Neuronal stem cell (in vitro differentiated cells): ENCODE data around the gene KMT2A.

Experiments used
- DNase-seq: peaks from one replicate; pipeline ENCODE4 v3.0.0-alpha.2; 2013; ENCODE audit warnings: low spot score
- H2AFZ ChIP-seq: one replicate; pipeline ENCODE4 v1.6.1; 2013; ENCODE audit warnings: mild to moderate bottlenecking, low read length, inconsistent platforms
- H2AK5ac ChIP-seq: 2 replicates; pipeline ENCODE4 v1.6.1; 2013; ENCODE audit warnings: low read depth, mild to moderate bottlenecking, inconsistent platforms, low read length, moderate library complexity, mixed read lengths
- H2BK120ac ChIP-seq: 2 replicates; pipeline ENCODE4 v1.6.1; 2013; ENCODE audit warnings: low read depth, mild to moderate bottlenecking, inconsistent platforms, low read length, moderate library complexity, mixed read lengths
- H2BK12ac ChIP-seq: one replicate; pipeline ENCODE4 v1.6.1; 2013; ENCODE audit warnings: low read length, inconsistent platforms
- H2BK15ac ChIP-seq: 2 replicates; pipeline ENCODE4 v1.6.1; 2013; ENCODE audit warnings: mild to moderate bottlenecking, low read length, inconsistent platforms, mixed read lengths
- H2BK5ac ChIP-seq: one replicate; pipeline ENCODE4 v1.6.1; 2013; ENCODE audit warnings: inconsistent platforms, mild to moderate bottlenecking, low read length, moderate library complexity
- H3K14ac ChIP-seq: one replicate; pipeline ENCODE4 v1.6.1; 2013; ENCODE audit warnings: low read length, inconsistent platforms
- H3K18ac ChIP-seq: 2 replicates; pipeline ENCODE4 v1.6.1; 2013; ENCODE audit warnings: low read length, inconsistent platforms
- H3K23ac ChIP-seq: 2 replicates; pipeline ENCODE4 v1.6.1; 2013; ENCODE audit warnings: low read depth, mild to moderate bottlenecking, mixed read lengths, low read length, inconsistent platforms; ENCODE audit not compliant: poor library complexity
- H3K27ac ChIP-seq: replicated peaks from 3 replicates; pipeline ENCODE4 v1.5.1; 2013; ENCODE audit warnings: low read length, inconsistent platforms
- H3K27me3 ChIP-seq, 3 experiments: 2 replicates each; pipeline ENCODE4 v1.6.1; 2013; ENCODE audit warnings: low read length in 3 of 3, mild to moderate bottlenecking in 2 of 3, inconsistent platforms in 1 of 3, low read depth in 1 of 3, mixed read lengths in 1 of 3, moderate library complexity in 1 of 3; ENCODE audit not compliant: control insufficient read depth in 3 of 3, insufficient read depth in 3 of 3
- H3K36me3 ChIP-seq, 2 donors: replicated peaks in 1 of 2; 2 replicates each; pipeline ENCODE4 v1.6.1; 2013; ENCODE audit warnings: low read length in 2 of 2; ENCODE audit not compliant: control insufficient read depth in 2 of 2, insufficient read depth in 2 of 2
- H3K4ac ChIP-seq: 2 replicates; pipeline ENCODE4 v1.6.1; 2013; ENCODE audit warnings: inconsistent platforms, mild to moderate bottlenecking, low read length, moderate library complexity
- H3K4me1 ChIP-seq, 2 donors: 1 replicate in 1 of 2; 2 replicates in 1 of 2; pipeline ENCODE4 v1.6.1; 2013; ENCODE audit warnings: low read length in 2 of 2, low read depth in 1 of 2; ENCODE audit not compliant: control insufficient read depth in 2 of 2, insufficient read depth in 1 of 2
- H3K4me2 ChIP-seq: one replicate; pipeline ENCODE4 v1.6.1; 2013; ENCODE audit warnings: mild to moderate bottlenecking, low read length, inconsistent platforms; ENCODE audit not compliant: insufficient read depth, poor library complexity, severe bottlenecking
- H3K4me3 ChIP-seq, 2 donors: 2 replicates each; pipeline ENCODE4 v1.5.1; 2013; ENCODE audit warnings: low read length in 2 of 2, mild to moderate bottlenecking in 2 of 2, inconsistent platforms in 1 of 2, moderate library complexity in 1 of 2
- H3K79me1 ChIP-seq: one replicate; pipeline ENCODE4 v1.6.1; 2013; ENCODE audit warnings: low read depth, mild to moderate bottlenecking, inconsistent platforms, low read length, moderate library complexity
- H3K9ac ChIP-seq: one replicate; pipeline ENCODE4 v1.6.1; 2013; ENCODE audit warnings: mild to moderate bottlenecking, low read depth, low read length, inconsistent platforms; ENCODE audit not compliant: poor library complexity
- H3K9me3 ChIP-seq, 2 donors: replicated peaks in 1 of 2; 2 replicates each; pipeline versions ENCODE3 to v1.6.1; 2013; ENCODE audit warnings: low read length in 2 of 2, mild to moderate bottlenecking in 2 of 2, inconsistent platforms in 1 of 2, low read depth in 1 of 2, mixed read lengths in 1 of 2, moderate library complexity in 1 of 2; ENCODE audit not compliant: control insufficient read depth in 2 of 2, insufficient read depth in 1 of 2
- H4K8ac ChIP-seq: one replicate; pipeline ENCODE4 v1.6.1; 2013; ENCODE audit warnings: low read depth, mild to moderate bottlenecking, inconsistent platforms, low read length, moderate library complexity
- H4K91ac ChIP-seq: one replicate; pipeline ENCODE4 v1.6.1; 2013; ENCODE audit warnings: low read length, low read depth, mild to moderate bottlenecking, inconsistent platforms; ENCODE audit not compliant: poor library complexity
- WGBS, 2 donors: extraction: QIAGEN DNeasy Blood & Tissue Kit; methylation state at CpG; one replicate each; pipeline ENCODE4 v1.1.7; 2013; ENCODE audit warnings: missing lambda C conversion rate in 2 of 2, mixed read lengths in 1 of 2; ENCODE audit not compliant: insufficient read length in 2 of 2, insufficient replicate concordance in 1 of 2; ENCODE audit errors: extremely low coverage in 2 of 2; 5-methylcytosine and 5-hydroxymethylcytosine counted together

Gene KMT2A

GRCh38 chr11:118442908-118443589 lies 6.8 kb downstream of the KMT2A start:
- Histone ChIP-seq H3K18ac (no peak overlapping the region), H3K14ac (no peak overlapping the region), H2BK15ac (no peak overlapping the region), H2BK5ac (no peak overlapping the region), H4K91ac (no peak overlapping the region), H3K4me2 (no peak overlapping the region), H3K4me3 (no peak overlapping the region), H3K79me1 (peaks cover 2% of the 10 kb centered on the region), H3K23ac (no peak overlapping the region), H3K4ac (no peak overlapping the region), H2BK120ac (no peak overlapping the region), H2BK12ac (no peak overlapping the region), H3K9ac (no peak overlapping the region), H3K27me3 (no peaks in the 10 kb centered on the region), H2AK5ac (no peak overlapping the region), H4K8ac (no peak overlapping the region), H3K27ac (no peak overlapping the region), H3K36me3 (peaks cover 2 to 82% of the 10 kb centered on the region in 2 donors), H3K9me3 (peaks cover 0 to 4% of the 10 kb centered on the region in 2 donors), H3K4me1 (peaks cover 10 to 17% of the 10 kb centered on the region in 2 donors), H2AFZ (no peak overlapping the region)
- no CpG with 5 or more reads among the region's 4 CpGs for WGBS, 2 donors
- no peak for DNase-seq

GRCh38 chr11:118443590-118444218 lies 7.4 kb downstream of the KMT2A start:
- peaks cover 0 to 4% of the 10 kb centered on the region in 2 donors for H3K9me3 ChIP-seq
- H2AFZ ChIP-seq = no peak overlapping the region
- no CpG with 5 or more reads among the region's 2 CpGs for WGBS, 2 donors
- H2BK12ac ChIP-seq = no peak overlapping the region
- no peak overlapping the region for H3K27ac ChIP-seq
- H3K4ac ChIP-seq = no peak overlapping the region
- H3K4me1 ChIP-seq = peaks cover 7 to 14% of the 10 kb centered on the region in 2 donors
- H4K91ac ChIP-seq = no peak overlapping the region
- H3K27me3 ChIP-seq = no peaks in the 10 kb centered on the region
- no peak overlapping the region for H2AK5ac ChIP-seq
- no peak overlapping the region for H4K8ac ChIP-seq
- H3K23ac ChIP-seq = no peak overlapping the region
- H2BK15ac ChIP-seq = no peak overlapping the region
- H2BK5ac ChIP-seq = no peak overlapping the region
- no peak overlapping the region for H3K4me2 ChIP-seq
- no peak for DNase-seq
- peaks cover 2% of the 10 kb centered on the region for H3K79me1 ChIP-seq
- no peak overlapping the region for H3K9ac ChIP-seq
- no peak overlapping the region for H3K18ac ChIP-seq
- H3K4me3 ChIP-seq = no peak overlapping the region
- no peak overlapping the region for H2BK120ac ChIP-seq
- H3K14ac ChIP-seq = no peak overlapping the region
- peaks cover 2 to 88% of the 10 kb centered on the region in 2 donors for H3K36me3 ChIP-seq

- Histone ChIP-seq H3K4ac (no peak overlapping the region), H2AK5ac (no peak overlapping the region), H3K4me1 (peaks cover 0 to 4% of the 10 kb centered on the region in 2 donors), H3K4me3 (no peak overlapping the region), H2BK15ac (no peak overlapping the region), H3K9me3 (peaks cover 0 to 4% of the 10 kb centered on the region in 2 donors), H3K23ac (no peak overlapping the region), H4K91ac (no peak overlapping the region), H3K27ac (no peak overlapping the region), H2BK5ac (no peak overlapping the region), H3K14ac (no peak overlapping the region), H2BK120ac (no peak overlapping the region), H3K18ac (no peak overlapping the region), H3K4me2 (no peak overlapping the region), H3K9ac (no peak overlapping the region), H2BK12ac (no peak overlapping the region), H2AFZ (no peak overlapping the region), H4K8ac (no peak overlapping the region), H3K27me3 (no peaks in the 10 kb centered on the region), H3K36me3 (peaks cover 5 to 87% of the 10 kb centered on the region in 2 donors), H3K79me1 (peaks cover 2% of the 10 kb centered on the region)
- DNase-seq = no peak
- no CpG with 5 or more reads among the region's 4 CpGs for WGBS, 2 donors
These were observed 11.1 kb downstream of the KMT2A start for GRCh38 chr11:118447423-118447822.

GRCh38 chr11:118448294-118448693 lies 12.0 kb downstream of the KMT2A start:
- no peak overlapping the region for H2BK12ac ChIP-seq
- no peak overlapping the region for H2BK5ac ChIP-seq
- no peaks in the 10 kb centered on the region for H3K27me3 ChIP-seq
- no peak overlapping the region for H3K4ac ChIP-seq
- no peak overlapping the region for H3K27ac ChIP-seq
- no peak overlapping the region for H3K4me3 ChIP-seq
- H2BK15ac ChIP-seq = no peak overlapping the region
- H3K9me3 ChIP-seq = peaks cover 0 to 4% of the 10 kb centered on the region in 2 donors
- peaks cover 2% of the 10 kb centered on the region for H3K79me1 ChIP-seq
- no peak overlapping the region for H3K9ac ChIP-seq
- H3K4me1 ChIP-seq = peaks cover 0 to 2% of the 10 kb centered on the region in 2 donors
- H2BK120ac ChIP-seq = no peak overlapping the region
- H3K18ac ChIP-seq = no peak overlapping the region
- H3K4me2 ChIP-seq = no peak overlapping the region
- no peak overlapping the region for H3K14ac ChIP-seq
- H2AK5ac ChIP-seq = no peak overlapping the region
- peaks cover 5 to 87% of the 10 kb centered on the region in 2 donors for H3K36me3 ChIP-seq
- H3K23ac ChIP-seq = no peak overlapping the region
- no peak overlapping the region for H4K91ac ChIP-seq
- DNase-seq = no peak
- H2AFZ ChIP-seq = no peak overlapping the region
- H4K8ac ChIP-seq = no peak overlapping the region
